GM18873 (cell line): ENCODE results near the gene GPR146.
"Not testable (repeated sequence)": the region's sequence is repeated elsewhere in the genome, so short reads cannot be mapped to it uniquely, and the experiment has no call there.

Experiments
- ATAC-seq: cut with Tn5 transposase; IDR thresholded peaks from one replicate; pipeline ENCODE4 v1.9.1; 2021; ENCODE audit warnings: mild to moderate bottlenecking, moderate library complexity, moderate number of reproducible peaks; ENCODE audit not compliant: unreplicated experiment, low FRiP score

Gene GPR146, protein sequence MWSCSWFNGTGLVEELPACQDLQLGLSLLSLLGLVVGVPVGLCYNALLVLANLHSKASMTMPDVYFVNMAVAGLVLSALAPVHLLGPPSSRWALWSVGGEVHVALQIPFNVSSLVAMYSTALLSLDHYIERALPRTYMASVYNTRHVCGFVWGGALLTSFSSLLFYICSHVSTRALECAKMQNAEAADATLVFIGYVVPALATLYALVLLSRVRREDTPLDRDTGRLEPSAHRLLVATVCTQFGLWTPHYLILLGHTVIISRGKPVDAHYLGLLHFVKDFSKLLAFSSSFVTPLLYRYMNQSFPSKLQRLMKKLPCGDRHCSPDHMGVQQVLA

DNA sequence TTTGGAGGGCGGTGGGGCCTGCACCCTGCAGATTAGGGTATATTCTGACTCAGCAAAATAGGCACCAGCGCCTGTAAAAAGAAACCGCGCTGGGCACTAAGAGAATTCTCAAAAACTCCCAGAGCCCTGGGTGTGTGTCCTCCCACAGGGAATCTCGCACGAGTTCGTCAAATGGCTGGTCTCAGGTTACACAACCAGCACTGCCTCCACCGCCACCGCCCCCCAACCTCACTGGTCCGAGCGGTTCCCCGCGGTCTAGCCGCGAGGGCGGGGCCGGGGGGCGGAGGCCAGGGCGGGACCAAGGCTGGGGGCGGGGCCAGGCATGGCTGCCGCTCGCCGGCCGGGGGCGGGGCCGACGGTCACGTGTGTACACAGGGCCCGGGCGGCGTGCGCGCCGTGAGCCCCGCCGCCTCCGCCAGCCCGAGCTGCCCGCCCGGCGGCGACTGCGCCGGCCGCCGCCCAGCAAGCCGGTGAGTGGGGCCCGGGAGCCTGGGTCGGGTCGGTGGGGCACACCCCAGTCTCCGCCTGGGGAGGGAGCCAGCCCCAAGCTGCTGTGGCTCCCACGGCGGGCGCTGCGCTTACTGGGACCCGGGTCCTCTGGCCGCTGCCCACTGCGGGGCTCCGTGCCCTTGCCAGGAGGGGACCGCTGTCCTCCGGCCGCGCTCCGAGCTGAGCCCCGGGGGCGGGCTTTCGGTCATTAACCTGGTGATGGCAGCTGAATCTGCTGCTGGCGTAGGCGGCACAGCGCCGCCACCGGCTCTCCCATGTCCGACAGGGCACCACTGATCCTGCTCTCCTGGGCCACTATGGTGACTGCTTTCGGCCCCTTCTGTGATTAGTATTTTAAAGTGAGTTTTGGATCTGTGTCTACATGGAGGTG is at the start of gene GPR146:
GPR146 (plus strand) TSS at position 358 of the 880 bp plus-strand sequence. CDS start 12,970 bp downstream, outside the sequence.
- ATAC-seq = peak; percentile 73

DNA sequence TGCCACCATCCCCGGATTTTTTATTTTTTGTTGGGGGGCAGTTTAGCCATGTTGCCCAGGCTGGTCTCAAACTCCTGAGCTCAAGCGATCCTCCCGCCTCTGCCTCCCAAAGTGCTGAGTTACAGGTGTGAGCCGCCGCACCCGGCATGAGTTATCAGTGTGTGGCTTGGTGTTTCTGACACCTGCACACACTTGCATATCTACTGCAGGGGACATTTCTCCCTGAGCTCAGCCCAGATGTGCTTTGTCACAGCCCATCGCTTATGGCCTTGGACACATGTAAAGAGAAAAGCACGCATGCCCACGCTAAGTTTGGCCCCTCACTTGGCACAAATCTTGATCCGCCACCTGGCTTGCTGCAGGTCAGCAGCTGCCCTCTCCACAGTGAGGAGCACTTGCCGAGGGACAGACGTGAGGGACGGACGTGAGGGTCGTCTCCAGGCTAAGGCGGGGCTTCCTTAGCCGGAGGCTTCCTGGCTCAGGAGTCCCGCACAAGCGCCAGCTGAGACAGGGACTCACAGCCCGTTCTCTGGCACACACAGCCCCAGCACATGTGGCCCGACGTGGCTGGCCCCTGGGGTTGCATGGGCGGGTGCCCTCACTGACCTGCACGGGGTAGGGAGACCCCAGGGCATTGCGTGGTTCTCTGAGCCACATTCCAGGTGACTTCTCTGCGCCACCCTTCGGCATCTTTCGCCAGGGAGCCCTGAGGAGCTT is 49.6 kb upstream of the GPR146 start:
- ATAC-seq = no peak

DNA sequence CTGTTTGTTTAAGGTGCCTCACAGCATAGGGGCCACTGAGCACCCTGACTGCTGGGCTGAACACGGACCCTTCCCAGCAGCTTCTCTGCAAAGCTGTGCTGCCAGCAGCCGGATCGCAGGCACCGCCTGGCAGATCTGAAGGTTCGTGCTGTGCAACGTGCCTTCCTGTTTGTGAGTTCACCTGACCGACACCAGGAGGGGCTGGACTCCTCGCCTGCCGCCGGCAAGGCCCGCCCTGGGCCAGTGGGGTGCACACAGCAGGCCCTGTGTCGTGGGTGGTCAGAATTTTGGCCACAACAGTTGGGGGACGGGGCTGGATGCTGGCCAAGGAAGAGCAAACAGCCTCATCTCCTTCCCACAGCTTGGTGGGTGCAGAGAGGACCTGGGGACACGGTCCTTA is 48.8 kb upstream of the GPR146 start:
- ATAC-seq = no peak

- no peak for ATAC-seq
Observed at GRCh38 chr7:996079-996872, 48.1 kb upstream of the GPR146 start.

DNA sequence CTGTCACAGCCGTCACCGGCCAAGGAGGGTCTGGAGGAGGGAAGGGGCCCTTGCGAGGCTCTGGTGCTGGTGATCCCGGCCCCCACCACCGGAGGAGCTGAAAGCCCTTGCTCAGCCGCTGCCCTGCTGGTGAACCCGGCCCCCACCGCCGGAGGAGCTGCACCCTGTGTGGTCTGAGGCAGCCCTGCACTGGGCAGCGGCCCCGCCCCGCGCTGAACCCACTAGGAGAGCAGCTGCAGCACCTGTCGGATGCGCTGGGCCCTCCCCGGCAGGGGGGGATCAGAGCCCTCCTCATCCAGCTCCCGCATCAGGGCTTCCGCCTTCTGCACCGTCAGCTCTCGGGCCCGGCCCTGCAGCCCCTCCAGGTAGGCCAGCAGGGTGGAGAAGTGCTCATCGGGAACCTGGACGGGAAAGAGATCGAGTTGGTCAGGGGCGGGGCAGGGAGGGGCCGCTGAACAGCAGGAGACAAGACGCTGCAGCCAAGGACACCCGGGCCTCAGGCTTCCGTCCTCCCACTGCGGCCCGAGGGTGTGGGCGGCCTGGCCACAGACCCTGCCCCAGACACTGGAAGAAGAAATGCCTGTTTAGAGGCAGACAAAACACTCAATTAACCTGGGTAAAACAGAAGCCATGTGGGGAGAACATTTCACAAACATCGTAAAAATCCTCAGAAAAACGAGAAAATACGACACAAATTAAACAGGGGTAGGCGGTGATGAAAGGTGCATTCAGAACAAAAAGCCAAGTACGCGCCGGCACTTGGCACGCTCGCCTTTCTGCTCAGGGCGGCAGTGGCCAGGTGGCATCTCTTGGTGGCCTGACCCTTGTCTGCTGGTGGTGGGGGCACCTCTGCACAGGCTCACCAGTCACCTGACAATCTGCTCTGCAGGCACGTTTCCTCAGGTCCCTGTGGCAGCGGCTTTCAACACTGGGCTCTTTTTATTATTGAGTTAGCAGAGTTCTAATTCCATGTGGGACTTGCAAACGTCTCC is 46.6 kb upstream of the GPR146 start:
- no peak for ATAC-seq

- ATAC-seq = no peak
Observed at GRCh38 chr7:999149-999879, 45.0 kb upstream of the GPR146 start.

- ATAC-seq = no peak
Observed at GRCh38 chr7:999941-1000935, 44.1 kb upstream of the GPR146 start.

GRCh38 chr7:1001069-1001770 is 43.1 kb upstream of the GPR146 start:
- not testable (repeated sequence) for ATAC-seq

- ATAC-seq = not testable (repeated sequence)
Observed at GRCh38 chr7:1002026-1002425, 42.3 kb upstream of the GPR146 start.

DNA sequence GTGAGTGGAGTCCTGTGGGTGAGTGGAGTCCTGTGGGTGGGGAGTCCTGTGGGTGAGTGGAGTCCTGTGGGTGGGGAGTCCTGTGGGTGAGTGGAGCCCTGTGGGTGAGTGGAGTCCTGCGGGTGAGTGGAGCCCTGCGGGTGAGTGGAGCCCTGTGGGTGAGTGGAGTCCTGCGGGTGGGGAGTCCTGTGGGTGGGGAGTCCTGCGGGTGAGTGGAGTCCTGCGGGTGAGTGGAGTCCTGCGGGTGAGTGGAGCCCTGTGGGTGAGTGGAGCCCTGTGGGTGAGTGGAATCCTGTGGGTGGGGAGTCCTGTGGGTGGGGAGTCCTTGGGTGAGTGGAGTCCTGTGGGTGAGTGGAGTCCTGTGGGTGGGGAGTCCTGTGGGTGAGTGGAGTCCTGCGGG is 41.9 kb upstream of the GPR146 start:
- ATAC-seq = not testable (repeated sequence)

GRCh38 chr7:1004018-1004852 is 40.1 kb upstream of the GPR146 start:
- no peak for ATAC-seq

- ATAC-seq = no peak
Observed at GRCh38 chr7:1005303-1005702, 39.0 kb upstream of the GPR146 start.

DNA sequence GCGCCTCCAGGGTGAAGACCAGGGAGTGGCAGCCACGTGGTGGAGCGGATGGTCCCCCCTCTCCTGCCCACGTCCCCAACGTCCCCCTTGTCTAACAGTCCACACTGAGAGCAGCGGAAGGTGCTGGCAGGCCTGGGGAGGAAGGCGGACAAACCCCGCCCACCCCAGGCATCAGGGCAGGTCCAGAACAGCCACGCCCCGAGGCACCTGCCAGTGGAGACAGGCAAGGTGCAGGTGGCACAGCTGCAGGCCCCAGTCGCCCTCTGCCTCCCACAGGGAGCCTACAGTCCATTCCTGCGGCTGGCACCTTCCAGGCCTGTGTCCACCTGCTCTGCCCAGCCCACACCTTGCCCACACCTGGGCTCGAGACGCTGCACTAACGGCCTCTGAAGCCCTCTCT is 36.4 kb upstream of the GPR146 start:
- ATAC-seq = no peak

- no peak for ATAC-seq
Observed at GRCh38 chr7:1008733-1009363, 35.5 kb upstream of the GPR146 start.

DNA sequence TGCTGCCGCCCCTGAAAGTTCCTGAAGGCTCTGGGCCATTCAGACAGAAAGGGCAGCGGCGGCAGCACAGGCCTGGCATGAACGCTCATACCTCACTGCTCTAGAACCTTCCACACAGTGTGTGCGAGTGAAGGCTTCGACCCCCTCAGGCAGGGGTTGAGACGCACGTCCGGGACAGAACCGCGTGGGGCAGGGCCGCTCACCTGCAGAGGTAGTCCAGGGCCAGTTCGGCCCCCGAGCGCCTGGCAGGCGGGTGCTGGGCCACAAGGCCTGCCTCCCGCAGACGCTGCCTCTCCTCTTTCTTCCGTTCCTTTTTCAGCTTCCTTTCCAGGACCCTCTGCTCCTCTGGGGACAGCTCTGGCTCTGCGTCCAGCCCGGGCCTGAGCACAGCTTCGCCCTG is 34.6 kb upstream of the GPR146 start:
- ATAC-seq = no peak
